ENCODE results near the gene IL34.

The IL34 gene

DNA sequence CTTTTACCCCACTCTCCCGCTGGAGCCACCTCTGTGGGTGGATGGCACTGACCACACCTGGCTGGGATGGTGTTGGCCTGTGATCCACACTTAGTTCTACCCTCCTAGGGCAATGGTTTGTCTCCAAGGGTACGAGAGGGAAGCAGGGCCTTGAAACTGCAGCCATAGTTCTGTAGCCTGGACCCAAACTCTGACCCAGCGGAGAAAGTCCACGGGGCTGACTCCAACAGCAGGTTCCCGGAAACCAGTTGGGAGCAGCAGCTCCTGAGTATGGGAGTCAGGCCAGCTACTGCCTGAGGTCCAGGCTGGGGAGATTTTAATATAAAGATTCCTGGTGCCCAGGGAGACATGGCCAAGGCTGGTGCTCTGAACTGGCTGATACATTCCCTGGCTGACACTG is 63.1 kb downstream of the IL34 start:
- TF ChIP-seq, protein P1, sequence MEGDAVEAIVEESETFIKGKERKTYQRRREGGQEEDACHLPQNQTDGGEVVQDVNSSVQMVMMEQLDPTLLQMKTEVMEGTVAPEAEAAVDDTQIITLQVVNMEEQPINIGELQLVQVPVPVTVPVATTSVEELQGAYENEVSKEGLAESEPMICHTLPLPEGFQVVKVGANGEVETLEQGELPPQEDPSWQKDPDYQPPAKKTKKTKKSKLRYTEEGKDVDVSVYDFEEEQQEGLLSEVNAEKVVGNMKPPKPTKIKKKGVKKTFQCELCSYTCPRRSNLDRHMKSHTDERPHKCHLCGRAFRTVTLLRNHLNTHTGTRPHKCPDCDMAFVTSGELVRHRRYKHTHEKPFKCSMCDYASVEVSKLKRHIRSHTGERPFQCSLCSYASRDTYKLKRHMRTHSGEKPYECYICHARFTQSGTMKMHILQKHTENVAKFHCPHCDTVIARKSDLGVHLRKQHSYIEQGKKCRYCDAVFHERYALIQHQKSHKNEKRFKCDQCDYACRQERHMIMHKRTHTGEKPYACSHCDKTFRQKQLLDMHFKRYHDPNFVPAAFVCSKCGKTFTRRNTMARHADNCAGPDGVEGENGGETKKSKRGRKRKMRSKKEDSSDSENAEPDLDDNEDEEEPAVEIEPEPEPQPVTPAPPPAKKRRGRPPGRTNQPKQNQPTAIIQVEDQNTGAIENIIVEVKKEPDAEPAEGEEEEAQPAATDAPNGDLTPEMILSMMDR (IDR thresholded peaks at IDR 0.05; ENCODE audit: low read depth, low read length) = no peak

DNA sequence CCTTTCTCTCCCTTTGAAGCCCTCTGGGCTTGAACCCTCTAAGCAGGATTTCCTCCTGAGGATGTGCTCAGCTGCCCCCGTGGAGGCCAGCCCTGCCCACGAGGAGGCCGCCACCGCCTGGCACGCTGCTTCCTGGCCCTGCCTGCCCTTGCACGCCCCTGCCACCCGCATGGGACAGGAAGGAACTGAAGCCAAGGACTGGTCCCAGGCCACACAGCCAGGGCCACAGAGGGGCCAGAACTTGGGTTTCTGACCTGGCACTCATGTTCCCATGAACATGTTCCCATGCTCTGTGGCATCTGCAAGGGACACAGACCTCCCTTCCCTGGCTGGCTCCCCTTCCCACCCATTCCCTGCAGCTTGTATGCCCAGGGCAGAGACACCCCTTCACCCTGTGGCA is 63.6 kb downstream of the IL34 start:
- H3K4me3 ChIP-seq (ENCODE audit: low read depth, low read length) = no peak overlapping the region
- TF ChIP-seq, protein P1 (IDR thresholded peaks at IDR 0.05; ENCODE audit: low read depth, low read length) = no peak

More for the DNA sequence above, 63.1 kb downstream of the IL34 start:
- no peak overlapping the region for H3K4me3 ChIP-seq (ENCODE audit: low read depth, low read length)

Measured in WI38 (cell line).